HL-60 (cell line): ENCODE results near the gene KCNG2.

ENCODE experiments used
- CTCF ChIP-seq: IDR thresholded peaks from one replicate; pipeline ENCODE4 v1.5.1; 2011; ENCODE audit warnings: low read length, control low read depth, inconsistent platforms; ENCODE audit not compliant: insufficient read depth
- GABPA ChIP-seq: IDR thresholded peaks from 2 replicates; pipeline ENCODE4 v1.6.1; 2012; ENCODE audit warnings: low read depth
- POLR2AphosphoS5 ChIP-seq: IDR thresholded peaks from 2 replicates; pipeline ENCODE4 v1.6.1; 2012; ENCODE audit warnings: low read depth
- REST ChIP-seq: IDR thresholded peaks from 2 replicates; pipeline ENCODE4 v1.6.1; 2012; ENCODE audit warnings: low read depth; ENCODE audit not compliant: insufficient replicate concordance
- SPI1 ChIP-seq: IDR thresholded peaks from 2 replicates; pipeline ENCODE4 v1.6.1; 2012; ENCODE audit warnings: low read depth, mild to moderate bottlenecking, borderline replicate concordance

- TF ChIP-seq CTCF (no peak), POLR2AphosphoS5 (no peak), REST (no peak), GABPA (no peak), SPI1 (no peak)
Measured at GRCh38 chr18:79801217-79801616, 3.5 kb downstream of the KCNG2 start.
